Lung (tissue), 11 donors: Measurements from ENCODE around the gene CCR5AS.

Experiments
- ATAC-seq: fragments of 200-7000 bp; cut with Tn5 transposase; one replicate; pipeline ENCODE4 v1.9.1; 2020; ENCODE audit warnings: moderate number of reproducible peaks; ENCODE audit not compliant: insufficient read depth, low FRiP score
- DNase-seq, 3 donors: peaks; one replicate each; pipeline ENCODE4 v3.0.0-alpha.2; 2013 to 2017
- H3K27ac ChIP-seq, 2 donors: one replicate each; pipeline ENCODE4 v1.5.1; 2013; ENCODE audit warnings: mild to moderate bottlenecking in 2 of 2, moderate library complexity in 2 of 2, control low read depth in 1 of 2, inconsistent platforms in 1 of 2, low read depth in 1 of 2, low read length in 1 of 2
- H3K27me3 ChIP-seq, 3 donors: one replicate each; pipeline ENCODE4 v1.5.1; 2013; ENCODE audit warnings: low read length in 2 of 3; ENCODE audit not compliant: control insufficient read depth in 3 of 3, insufficient read depth in 3 of 3
- H3K36me3 ChIP-seq, 4 donors: one replicate each; pipeline ENCODE4 v1.5.1; 2013; ENCODE audit warnings: low read length in 4 of 4, mild to moderate bottlenecking in 1 of 4, moderate library complexity in 1 of 4; ENCODE audit not compliant: control insufficient read depth in 4 of 4, insufficient read depth in 4 of 4
- H3K4me1 ChIP-seq, 5 donors: one replicate each; pipeline ENCODE4 v1.5.1; 2013; ENCODE audit warnings: low read length in 5 of 5, mild to moderate bottlenecking in 2 of 5, moderate library complexity in 1 of 5; ENCODE audit not compliant: control insufficient read depth in 5 of 5, insufficient read depth in 5 of 5
- H3K4me3 ChIP-seq: one replicate; pipeline ENCODE4 v1.5.1; 2013; ENCODE audit warnings: mild to moderate bottlenecking, control low read depth, moderate library complexity
- H3K9ac ChIP-seq, 2 donors: one replicate each; pipeline ENCODE4 v1.5.1; 2013; ENCODE audit warnings: low read length in 2 of 2, control low read depth in 1 of 2; ENCODE audit not compliant: insufficient read depth in 1 of 2
- H3K9me3 ChIP-seq, 4 donors: one replicate each; pipeline ENCODE4 v1.5.1; 2013; ENCODE audit warnings: low read length in 3 of 4, mild to moderate bottlenecking in 1 of 4, moderate library complexity in 1 of 4; ENCODE audit not compliant: control insufficient read depth in 4 of 4, insufficient read depth in 3 of 4
- CTCF ChIP-seq: IDR thresholded peaks from 2 replicates; pipeline ENCODE4 v1.5.1; 2012; ENCODE audit warnings: mild to moderate bottlenecking; ENCODE audit errors: control extremely low read depth, extremely low read depth
- WGBS, 2 donors: extraction: QIAGEN DNeasy Blood & Tissue Kit; methylation state at CpG; one replicate each; pipeline ENCODE4 v1.1.7; 2013; 5-methylcytosine and 5-hydroxymethylcytosine counted together
- donor health status: control.
- donor health status: control.
- donor health status: Bipolar disorder and iron deficiency.
- donor health status: healthy.
- donor health status: DM: yes; HTN: yes; CAD: no.

Gene CCR5AS

GRCh38 chr3:46381625-46382024, 25.2 kb downstream of the CCR5AS start:
- TF ChIP-seq CTCF = no peak

GRCh38 chr3:46380471-46381221, 26.2 kb downstream of the CCR5AS start:
- Histone ChIP-seq H3K9ac (no peak overlapping the region), H3K36me3 (no peaks in the 10 kb centered on the region), H3K27me3 (no peaks in the 10 kb centered on the region), H3K4me3 (no peak overlapping the region), H3K27ac (peak overlapping the region in 1 of 2 donors; percentile 88), H3K9me3 (no peaks in the 10 kb centered on the region), H3K4me1 (peaks cover 0 to 48% (median 11%) of the 10 kb centered on the region in 5 donors)
- DNase-seq (peak; percentile 30 to 81 (median 73)), ATAC-seq (no peak)
- no peak for TF ChIP-seq CTCF
- 66 to 78% methylated on average over 8 of the region's 8 CpGs for WGBS, 2 donors

More at GRCh38 chr3:46381625-46382024, 25.2 kb downstream of the CCR5AS start:
- no peaks in the 10 kb centered on the region for H3K36me3 ChIP-seq
- H3K27me3 ChIP-seq = no peaks in the 10 kb centered on the region
- 47 to 67% methylated on average over 3 of the region's 3 CpGs for WGBS, 2 donors
- no peaks in the 10 kb centered on the region for H3K9me3 ChIP-seq
- no peak overlapping the region for H3K4me3 ChIP-seq
- ATAC-seq (no peak), DNase-seq (peak in 2 of 3 donors; percentile 41 to 55)
- no peak overlapping the region for H3K9ac ChIP-seq
- no peak overlapping the region for H3K27ac ChIP-seq
- peaks cover 0 to 48% (median 15%) of the 10 kb centered on the region in 5 donors for H3K4me1 ChIP-seq

- H3K27me3 ChIP-seq = no peaks in the 10 kb centered on the region
- 46% methylated on average over 8 of the region's 8 CpGs for WGBS, 2 donors
- ATAC-seq = no peak
- peak; percentile 77 to 85 (median 79) for DNase-seq
- no peak overlapping the region for H3K9ac ChIP-seq
- H3K27ac ChIP-seq = no peak overlapping the region
- H3K4me3 ChIP-seq = no peak overlapping the region
- no peaks in the 10 kb centered on the region for H3K9me3 ChIP-seq
- H3K36me3 ChIP-seq = no peaks in the 10 kb centered on the region
- H3K4me1 ChIP-seq = peaks cover 0 to 38% (median 11%) of the 10 kb centered on the region in 5 donors
- peak; percentile 67 for TF ChIP-seq CTCF
These were observed 28.4 kb downstream of the CCR5AS start for GRCh38 chr3:46378426-46378942.
